ENCODE data around the gene ZBTB37. TPM values are rescaled to one million over a fixed set of nuclear protein-coding genes. Genes with fewer than 3 reads are reported as not detected.

The ZBTB37 gene
- 3.4 TPM for polyA plus RNA-seq (2013, experiment 1 of 2)
- polyA plus RNA-seq (2013, experiment 2 of 2), result 3.7 TPM

- H4K8ac ChIP-seq (ENCODE audit: low read depth, low read length), result no peak within 1 kb of the TSS
- H3K4ac ChIP-seq (ENCODE audit: low read length), result no peak within 1 kb of the TSS
- peak within 1 kb of the TSS; percentile 93 for H3K9ac ChIP-seq (ENCODE audit: low read depth, low read length, poor library complexity)
- peaks cover 17 to 72% of the 10 kb centered on the region in 2 donors for H3K36me3 ChIP-seq (replicated peaks in 1 of 2; ENCODE audit: control insufficient read depth in 2 of 2, insufficient read depth in 2 of 2, low read length in 2 of 2)
- H3K4me2 ChIP-seq (ENCODE audit: insufficient read depth, low read length, poor library complexity, severe bottlenecking), result peak within 1 kb of the TSS; percentile 89
- H2AFZ ChIP-seq (ENCODE audit: low read length), result peak within 1 kb of the TSS; percentile 94
- peak within 1 kb of the TSS; percentile 84 for H2BK12ac ChIP-seq (ENCODE audit: low read length)
- H3K79me1 ChIP-seq (ENCODE audit: low read depth, low read length), result no peaks in the 10 kb centered on the region
- H3K9me3 ChIP-seq (replicated peaks in 1 of 2; ENCODE audit: control insufficient read depth in 2 of 2, insufficient read depth in 1 of 2, low read depth in 1 of 2, low read length in 2 of 2), result no peaks in the 10 kb centered on the region
- peaks cover 4 to 11% of the 10 kb centered on the region in 2 donors for H3K4me1 ChIP-seq (ENCODE audit: control insufficient read depth in 2 of 2, insufficient read depth in 1 of 2, low read depth in 1 of 2, low read length in 2 of 2)
- H2BK120ac ChIP-seq (ENCODE audit: low read depth, low read length), result no peak within 1 kb of the TSS
- H3K4me3 ChIP-seq (ENCODE audit: low read length in 2 of 2), result peak within 1 kb of the TSS; percentile 97
- no peak within 1 kb of the TSS for H3K14ac ChIP-seq (ENCODE audit: low read length)
- peak within 1 kb of the TSS; percentile 97 for H2BK5ac ChIP-seq (ENCODE audit: low read length)
- peak within 1 kb of the TSS; percentile 76 for H2AK5ac ChIP-seq (ENCODE audit: low read depth, low read length)
- peak within 1 kb of the TSS; percentile 98 for H3K23ac ChIP-seq (ENCODE audit: low read depth, low read length, poor library complexity)
- peak within 1 kb of the TSS; percentile 98 for H3K18ac ChIP-seq (ENCODE audit: low read length)
- H4K91ac ChIP-seq (ENCODE audit: low read depth, low read length, poor library complexity), result peak within 1 kb of the TSS; percentile 5
- no peaks in the 10 kb centered on the region for H3K27me3 ChIP-seq (ENCODE audit: control insufficient read depth in 3 of 3, insufficient read depth in 3 of 3, low read depth in 1 of 3, low read length in 3 of 3)
- H2BK15ac ChIP-seq (ENCODE audit: low read length), result no peak within 1 kb of the TSS
- peak within 1 kb of the TSS; percentile 96 for H3K27ac ChIP-seq (replicated peaks; ENCODE audit: low read length)
- DNase-seq (ENCODE audit: low spot score), result peak; percentile 88
- no CpG with 5 or more reads among the region's 53 CpGs for WGBS, 2 donors (ENCODE audit: extremely low coverage in 2 of 2, insufficient read length in 2 of 2, insufficient replicate concordance in 1 of 2)
Observed at GRCh38 chr1:173868266-173869020, at the start of gene ZBTB37. TSS of gene ZBTB37 (plus strand) at chr1:173868380. CDS start at chr1:173870226, 1,846 bp downstream.

GRCh38 chr1:173818459-173818858 is 49.7 kb upstream of the ZBTB37 start:
- no peak overlapping the region for H4K8ac ChIP-seq (ENCODE audit: low read depth, low read length)
- peaks cover 0 to 6% of the 10 kb centered on the region in 2 donors for H3K9me3 ChIP-seq (replicated peaks in 1 of 2; ENCODE audit: control insufficient read depth in 2 of 2, insufficient read depth in 1 of 2, low read depth in 1 of 2, low read length in 2 of 2)
- H2BK120ac ChIP-seq (ENCODE audit: low read depth, low read length), result no peak overlapping the region
- no peaks in the 10 kb centered on the region for H3K27me3 ChIP-seq (ENCODE audit: control insufficient read depth in 3 of 3, insufficient read depth in 3 of 3, low read depth in 1 of 3, low read length in 3 of 3)
- H2BK12ac ChIP-seq (ENCODE audit: low read length), result no peak overlapping the region
- no CpG with 5 or more reads among the region's 1 CpG for WGBS, 2 donors (ENCODE audit: extremely low coverage in 2 of 2, insufficient read length in 2 of 2, insufficient replicate concordance in 1 of 2)
- H2BK5ac ChIP-seq (ENCODE audit: low read length), result no peak overlapping the region
- H3K18ac ChIP-seq (ENCODE audit: low read length), result no peak overlapping the region
- no peak overlapping the region for H3K14ac ChIP-seq (ENCODE audit: low read length)
- H3K27ac ChIP-seq (replicated peaks; ENCODE audit: low read length), result no peak overlapping the region
- no peak overlapping the region for H2BK15ac ChIP-seq (ENCODE audit: low read length)
- H3K9ac ChIP-seq (ENCODE audit: low read depth, low read length, poor library complexity), result no peak overlapping the region
- no peak overlapping the region for H2AK5ac ChIP-seq (ENCODE audit: low read depth, low read length)
- H3K4me1 ChIP-seq (ENCODE audit: control insufficient read depth in 2 of 2, insufficient read depth in 1 of 2, low read depth in 1 of 2, low read length in 2 of 2), result peaks cover 0 to 2% of the 10 kb centered on the region in 2 donors
- H4K91ac ChIP-seq (ENCODE audit: low read depth, low read length, poor library complexity), result no peak overlapping the region
- no peak overlapping the region for H3K4me3 ChIP-seq (ENCODE audit: low read length in 2 of 2)
- DNase-seq (ENCODE audit: low spot score), result no peak
- no peak overlapping the region for H3K4ac ChIP-seq (ENCODE audit: low read length)
- H2AFZ ChIP-seq (ENCODE audit: low read length), result no peak overlapping the region
- H3K4me2 ChIP-seq (ENCODE audit: insufficient read depth, low read length, poor library complexity, severe bottlenecking), result no peak overlapping the region
- H3K36me3 ChIP-seq (replicated peaks in 1 of 2; ENCODE audit: control insufficient read depth in 2 of 2, insufficient read depth in 2 of 2, low read length in 2 of 2), result peaks cover 4 to 43% of the 10 kb centered on the region in 2 donors
- no peak overlapping the region for H3K23ac ChIP-seq (ENCODE audit: low read depth, low read length, poor library complexity)
- H3K79me1 ChIP-seq (ENCODE audit: low read depth, low read length), result peaks cover 2% of the 10 kb centered on the region

GRCh38 chr1:173821680-173822079 is 46.5 kb upstream of the ZBTB37 start:
- DNase-seq (ENCODE audit: low spot score), result no peak
- H2AK5ac ChIP-seq (ENCODE audit: low read depth, low read length), result no peak overlapping the region
- H4K91ac ChIP-seq (ENCODE audit: low read depth, low read length, poor library complexity), result no peak overlapping the region
- no CpG with 5 or more reads among the region's 4 CpGs for whole genome bisulfite sequencing, 2 donors (ENCODE audit: extremely low coverage in 2 of 2, insufficient read length in 2 of 2, insufficient replicate concordance in 1 of 2)
- H2BK12ac ChIP-seq (ENCODE audit: low read length), result no peak overlapping the region
- no peak overlapping the region for H2BK120ac ChIP-seq (ENCODE audit: low read depth, low read length)
- no peak overlapping the region for H2BK15ac ChIP-seq (ENCODE audit: low read length)
- peaks cover 4 to 44% of the 10 kb centered on the region in 2 donors for H3K36me3 ChIP-seq (replicated peaks in 1 of 2; ENCODE audit: control insufficient read depth in 2 of 2, insufficient read depth in 2 of 2, low read length in 2 of 2)
- no peak overlapping the region for H3K4me2 ChIP-seq (ENCODE audit: insufficient read depth, low read length, poor library complexity, severe bottlenecking)
- no peaks in the 10 kb centered on the region for H3K27me3 ChIP-seq (ENCODE audit: control insufficient read depth in 3 of 3, insufficient read depth in 3 of 3, low read depth in 1 of 3, low read length in 3 of 3)
- no peak overlapping the region for H3K4me3 ChIP-seq (ENCODE audit: low read length in 2 of 2)
- no peak overlapping the region for H3K9ac ChIP-seq (ENCODE audit: low read depth, low read length, poor library complexity)
- peaks cover 2% of the 10 kb centered on the region for H3K79me1 ChIP-seq (ENCODE audit: low read depth, low read length)
- H4K8ac ChIP-seq (ENCODE audit: low read depth, low read length), result no peak overlapping the region
- no peak overlapping the region for H3K4ac ChIP-seq (ENCODE audit: low read length)
- no peak overlapping the region for H3K23ac ChIP-seq (ENCODE audit: low read depth, low read length, poor library complexity)
- H3K18ac ChIP-seq (ENCODE audit: low read length), result no peak overlapping the region
- no peak overlapping the region for H2AFZ ChIP-seq (ENCODE audit: low read length)
- H3K27ac ChIP-seq (replicated peaks; ENCODE audit: low read length), result no peak overlapping the region
- H3K4me1 ChIP-seq (ENCODE audit: control insufficient read depth in 2 of 2, insufficient read depth in 1 of 2, low read depth in 1 of 2, low read length in 2 of 2), result peaks cover 0 to 3% of the 10 kb centered on the region in 2 donors
- peaks cover 0 to 6% of the 10 kb centered on the region in 2 donors for H3K9me3 ChIP-seq (replicated peaks in 1 of 2; ENCODE audit: control insufficient read depth in 2 of 2, insufficient read depth in 1 of 2, low read depth in 1 of 2, low read length in 2 of 2)
- no peak overlapping the region for H3K14ac ChIP-seq (ENCODE audit: low read length)
- H2BK5ac ChIP-seq (ENCODE audit: low read length), result no peak overlapping the region

- Histone ChIP-seq H3K36me3 (replicated peaks in 1 of 2; ENCODE audit: control insufficient read depth in 2 of 2, insufficient read depth in 2 of 2, low read length in 2 of 2) (peaks cover 0 to 49% of the 10 kb centered on the region in 2 donors), H3K27me3 (ENCODE audit: control insufficient read depth in 3 of 3, insufficient read depth in 3 of 3, low read depth in 1 of 3, low read length in 3 of 3) (no peaks in the 10 kb centered on the region), H3K23ac (ENCODE audit: low read depth, low read length, poor library complexity) (no peak overlapping the region), H2BK5ac (ENCODE audit: low read length) (peak overlapping the region; percentile 33), H3K9me3 (replicated peaks in 1 of 2; ENCODE audit: control insufficient read depth in 2 of 2, insufficient read depth in 1 of 2, low read depth in 1 of 2, low read length in 2 of 2) (no peaks in the 10 kb centered on the region), H3K4me2 (ENCODE audit: insufficient read depth, low read length, poor library complexity, severe bottlenecking) (peak overlapping the region; percentile 78), H3K9ac (ENCODE audit: low read depth, low read length, poor library complexity) (peak overlapping the region; percentile 91), H2BK15ac (ENCODE audit: low read length) (no peak overlapping the region), H2BK120ac (ENCODE audit: low read depth, low read length) (no peak overlapping the region), H2BK12ac (ENCODE audit: low read length) (no peak overlapping the region), H3K14ac (ENCODE audit: low read length) (no peak overlapping the region), H3K18ac (ENCODE audit: low read length) (peak overlapping the region; percentile 77), H4K8ac (ENCODE audit: low read depth, low read length) (no peak overlapping the region), H4K91ac (ENCODE audit: low read depth, low read length, poor library complexity) (no peak overlapping the region), H3K27ac (replicated peaks; ENCODE audit: low read length) (peak overlapping the region; percentile 85), H2AFZ (ENCODE audit: low read length) (peak overlapping the region; percentile 89), H3K4me1 (ENCODE audit: control insufficient read depth in 2 of 2, insufficient read depth in 1 of 2, low read depth in 1 of 2, low read length in 2 of 2) (peaks cover 0 to 3% of the 10 kb centered on the region in 2 donors), H3K4me3 (ENCODE audit: low read length in 2 of 2) (peak overlapping the region; percentile 66 to 87), H2AK5ac (ENCODE audit: low read depth, low read length) (no peak overlapping the region), H3K4ac (ENCODE audit: low read length) (no peak overlapping the region), H3K79me1 (ENCODE audit: low read depth, low read length) (peaks cover 2% of the 10 kb centered on the region)
- peak; percentile 1 for DNase-seq (ENCODE audit: low spot score)
- no CpG with 5 or more reads among the region's 25 CpGs for WGBS, 2 donors (ENCODE audit: extremely low coverage in 2 of 2, insufficient read length in 2 of 2, insufficient replicate concordance in 1 of 2)
Observed at GRCh38 chr1:173823781-173824314, 44.3 kb upstream of the ZBTB37 start.
